GM19351 (cell line): ENCODE results near the gene ARHGAP32.
"Not testable (repeated sequence)": the region's sequence is repeated elsewhere in the genome, so short reads cannot be mapped to it uniquely, and the experiment has no call there.

Source experiments
- ATAC-seq: cut with Tn5 transposase; IDR thresholded peaks from one replicate; pipeline ENCODE4 v1.9.1; 2021; ENCODE audit warnings: mild to moderate bottlenecking, moderate library complexity; ENCODE audit not compliant: unreplicated experiment

The ARHGAP32 gene

DNA sequence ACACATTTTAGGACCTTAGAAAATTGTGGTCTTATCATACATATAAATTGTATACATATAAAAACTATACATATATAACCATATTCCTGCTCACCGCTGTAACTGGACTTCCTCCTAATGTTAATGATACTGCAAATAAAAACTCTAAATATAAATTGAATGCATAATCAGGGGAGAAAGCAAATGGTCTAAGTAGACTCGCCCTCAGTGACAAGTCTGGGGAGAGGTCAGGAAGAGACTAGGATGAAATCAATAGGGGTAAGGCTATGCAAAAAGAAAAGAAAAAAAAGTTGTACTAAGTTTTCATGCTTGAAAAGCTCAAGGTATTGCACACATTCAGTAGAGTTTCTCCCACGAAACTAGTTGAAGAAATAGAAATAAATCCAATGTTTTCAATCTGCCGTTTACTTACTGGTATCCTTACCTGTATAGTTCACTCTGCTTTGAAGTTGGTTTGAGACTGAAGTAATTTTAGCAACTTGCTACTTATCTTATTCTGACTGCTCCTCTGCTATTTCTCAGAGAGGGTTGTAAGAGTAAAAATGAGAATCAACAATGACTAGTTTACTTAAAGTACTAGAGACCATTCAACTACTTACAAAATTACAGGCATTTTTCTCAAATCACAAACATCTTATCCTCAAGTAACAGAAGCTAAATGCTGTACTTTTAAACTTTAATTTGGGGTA, 12.2 kb upstream of the ARHGAP32 start:
- ATAC-seq = no peak

DNA sequence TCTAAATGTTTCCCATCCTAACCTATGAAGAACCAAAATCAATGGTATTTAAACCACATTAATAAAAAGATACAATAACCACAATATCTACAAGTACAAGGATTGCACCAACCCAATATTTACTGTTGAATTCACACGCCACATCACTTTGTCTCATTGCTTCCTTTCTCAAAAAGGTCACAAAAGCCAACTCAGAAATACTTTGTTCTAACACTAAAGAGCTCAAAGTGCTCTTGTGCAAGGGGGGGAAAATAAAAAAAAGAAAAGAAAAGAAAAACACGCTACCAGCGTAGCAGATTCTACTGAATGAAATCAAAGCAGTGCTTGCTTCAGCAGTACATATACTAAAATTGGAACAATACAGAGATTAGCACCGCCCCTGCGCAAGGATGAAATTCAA, 10.5 kb upstream of the ARHGAP32 start:
- no peak for ATAC-seq

DNA sequence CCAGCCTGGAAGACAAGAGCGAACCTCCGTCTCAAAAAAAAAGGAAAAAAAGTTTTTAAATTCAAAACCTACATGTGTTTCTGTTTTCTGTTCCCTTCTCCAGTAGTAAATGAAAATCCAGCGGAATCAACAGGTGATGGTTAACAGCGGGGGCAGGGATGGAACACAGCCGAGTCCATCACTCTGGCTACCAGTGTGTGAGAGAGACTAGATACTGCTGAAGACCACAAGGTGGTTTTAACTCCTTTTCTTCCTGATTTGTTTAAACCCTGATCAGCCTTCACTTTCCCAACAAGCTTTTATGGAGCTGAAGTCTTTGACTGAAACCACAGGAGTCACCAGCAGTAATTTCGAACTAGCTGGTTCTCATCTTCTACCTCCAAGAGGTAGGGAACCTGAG, 3.6 kb upstream of the ARHGAP32 start:
- ATAC-seq = no peak

DNA sequence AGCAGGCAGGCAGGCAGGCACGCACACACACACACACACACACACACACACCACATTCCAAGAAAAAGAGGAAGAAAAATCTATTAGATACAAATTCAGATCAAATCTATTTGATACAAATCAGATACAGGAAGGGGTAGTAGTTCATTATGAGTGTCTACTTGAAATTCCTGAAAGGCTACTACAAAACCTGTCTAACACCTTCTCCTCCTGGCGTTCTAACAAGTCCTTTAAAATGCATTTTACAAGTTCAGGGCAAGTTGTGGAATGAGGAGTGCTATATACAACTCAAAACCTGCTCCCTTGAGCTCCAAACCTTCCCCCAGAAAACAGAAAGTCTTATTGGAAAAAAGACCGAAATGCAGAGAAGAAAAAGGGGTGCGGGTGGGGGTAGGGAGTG, 476 bp downstream of the ARHGAP32 start:
- no peak for ATAC-seq

DNA sequence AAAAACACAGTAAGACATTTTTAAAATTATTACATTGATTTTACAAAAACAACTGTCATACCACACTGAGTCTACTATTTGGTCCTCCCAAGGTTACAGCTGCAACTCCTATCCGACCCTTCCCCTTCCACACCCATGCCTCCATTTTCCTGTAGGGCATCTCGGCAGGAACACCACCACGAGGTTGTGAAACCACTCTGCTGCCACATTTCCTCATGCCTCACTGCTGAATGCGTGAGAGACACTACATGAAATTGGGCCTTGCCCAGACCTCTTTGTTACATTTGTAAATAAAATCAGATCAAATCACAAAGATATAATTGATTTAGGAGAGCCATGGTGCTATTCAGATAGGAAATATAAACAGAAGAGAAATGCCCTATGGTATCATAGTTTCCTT, 2.0 kb downstream of the ARHGAP32 start:
- no peak for ATAC-seq

DNA sequence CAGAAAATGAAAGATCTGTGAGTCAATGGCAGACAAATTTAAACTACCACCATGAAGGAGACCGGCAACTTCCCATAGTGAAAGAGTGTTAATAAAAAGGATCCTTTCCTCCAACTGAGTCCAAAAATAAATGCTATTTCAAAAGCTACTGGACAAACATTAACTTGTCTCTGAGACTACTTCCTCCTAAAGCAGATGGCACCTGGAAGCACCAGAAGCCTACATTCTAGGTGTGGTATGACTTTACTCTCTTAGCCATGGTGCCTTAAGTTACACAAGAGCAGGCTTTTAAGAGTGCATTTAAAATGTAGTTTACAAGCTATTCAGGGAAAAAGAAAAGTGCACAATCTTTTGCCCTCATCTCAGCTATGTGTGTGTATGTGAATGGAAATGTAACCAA, 2.5 kb downstream of the ARHGAP32 start:
- ATAC-seq = no peak

DNA sequence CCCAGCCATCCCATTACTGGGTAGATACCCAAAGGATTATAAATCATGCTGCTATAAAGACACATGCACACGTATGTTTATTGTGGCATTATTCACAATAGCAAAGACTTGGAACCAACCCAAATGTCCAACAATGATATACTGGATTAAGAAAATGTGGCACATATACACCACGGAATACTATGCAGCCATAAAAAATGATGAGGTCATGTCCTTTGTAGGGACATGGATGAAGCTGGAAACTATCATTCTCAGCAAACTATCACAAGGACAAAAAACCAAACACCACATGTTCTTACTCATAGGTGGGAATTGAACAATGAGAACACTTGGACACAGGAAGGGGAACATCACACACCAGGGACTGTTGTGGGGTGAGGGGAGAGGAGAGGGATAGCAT, 7.0 kb downstream of the ARHGAP32 start:
- ATAC-seq = not testable (repeated sequence)

DNA sequence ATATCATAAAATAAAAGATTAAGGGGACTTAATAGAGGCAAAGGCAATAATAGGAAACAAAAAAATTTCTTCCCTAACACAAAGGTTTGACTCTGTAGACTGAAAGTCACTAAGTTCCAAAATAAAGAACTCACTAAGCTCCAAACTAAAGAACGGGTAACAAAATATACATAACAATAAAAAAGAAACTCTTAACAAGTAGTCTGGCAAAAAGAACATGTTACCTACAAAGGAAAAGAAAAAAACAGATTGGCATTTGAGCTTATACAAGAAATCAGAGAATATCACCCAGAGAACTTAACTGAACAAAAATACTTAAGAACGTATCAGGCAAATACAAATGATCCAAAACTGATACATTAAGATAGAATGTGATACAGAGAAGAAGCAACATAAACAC, 7.5 kb downstream of the ARHGAP32 start:
- ATAC-seq = no peak

DNA sequence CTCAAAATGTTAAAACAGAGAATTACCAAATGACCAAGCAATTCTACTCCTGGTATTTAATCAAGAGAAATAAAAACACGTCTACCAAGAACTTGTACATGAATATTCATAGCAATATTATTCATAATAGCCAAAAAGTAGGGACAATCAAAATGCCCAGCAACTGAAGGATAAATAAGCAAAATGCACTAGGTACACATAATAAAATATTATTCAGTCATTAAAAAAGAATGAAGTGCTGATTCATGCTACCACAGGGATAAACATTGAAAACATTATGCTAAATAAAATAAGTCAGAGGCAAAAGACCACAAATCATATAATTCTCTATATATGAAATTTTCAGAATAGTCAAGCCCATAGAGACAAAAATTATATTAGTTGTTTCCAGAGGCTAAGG, 24.8 kb downstream of the ARHGAP32 start:
- ATAC-seq = no peak

DNA sequence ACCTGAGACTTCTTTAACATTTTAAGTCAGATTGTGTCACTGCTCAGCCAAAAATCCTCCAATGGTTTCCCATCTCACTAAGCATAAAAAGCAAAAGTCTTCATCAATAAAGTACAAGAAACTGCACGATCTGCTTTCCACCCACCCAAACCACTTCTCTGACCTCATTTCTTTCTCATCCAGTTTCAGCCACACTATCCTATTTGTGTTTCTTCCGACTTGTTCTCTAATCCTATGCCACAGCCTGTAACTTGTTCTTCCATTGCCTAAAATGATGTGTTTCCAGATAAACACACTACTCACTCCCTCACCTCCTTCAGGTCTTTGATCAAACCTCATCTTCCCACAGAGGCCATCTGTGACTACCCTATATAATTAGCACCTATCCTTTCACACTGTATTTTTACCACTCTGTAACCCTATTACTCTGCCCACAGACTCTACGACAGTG, 28.4 kb downstream of the ARHGAP32 start:
- ATAC-seq = no peak

DNA sequence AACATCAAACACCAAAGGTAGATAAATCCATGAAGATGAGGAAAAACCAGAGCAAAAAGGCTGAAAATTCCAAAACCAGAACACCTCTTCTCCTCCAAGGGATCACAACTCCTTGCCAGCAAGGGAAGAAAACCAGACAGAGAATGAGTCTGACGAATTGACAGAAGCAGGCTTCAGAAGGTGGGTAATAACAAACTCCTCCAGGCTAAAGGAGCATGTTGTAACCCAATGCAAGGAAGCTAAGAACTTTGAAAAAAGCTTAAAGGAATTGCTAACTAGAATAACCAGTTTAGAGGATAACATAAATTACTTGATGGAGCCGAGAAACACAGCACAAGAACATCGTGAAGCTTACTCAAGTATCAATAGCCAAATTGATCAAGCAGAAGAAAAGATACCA, 35.0 kb downstream of the ARHGAP32 start:
- ATAC-seq = not testable (repeated sequence)

DNA sequence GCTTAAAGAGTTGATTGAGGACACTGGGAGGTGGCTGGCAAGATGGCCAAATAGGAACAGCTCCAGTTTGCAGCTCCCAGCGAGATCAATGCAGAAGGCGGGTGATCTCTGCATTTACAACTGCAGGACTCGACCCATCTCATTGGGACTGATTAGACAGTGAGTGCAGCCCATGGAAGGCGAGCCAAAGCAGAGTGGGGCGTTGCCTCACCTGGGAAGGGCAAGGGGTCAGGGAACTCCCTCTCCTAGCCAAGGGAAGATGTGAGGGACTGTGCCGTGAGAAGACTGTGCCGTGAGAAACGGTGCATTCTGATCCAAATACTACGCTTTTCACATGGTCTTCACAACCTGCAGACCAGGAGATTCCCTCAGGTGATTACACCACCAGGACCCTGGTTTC, 36.4 kb downstream of the ARHGAP32 start:
- no peak for ATAC-seq

DNA sequence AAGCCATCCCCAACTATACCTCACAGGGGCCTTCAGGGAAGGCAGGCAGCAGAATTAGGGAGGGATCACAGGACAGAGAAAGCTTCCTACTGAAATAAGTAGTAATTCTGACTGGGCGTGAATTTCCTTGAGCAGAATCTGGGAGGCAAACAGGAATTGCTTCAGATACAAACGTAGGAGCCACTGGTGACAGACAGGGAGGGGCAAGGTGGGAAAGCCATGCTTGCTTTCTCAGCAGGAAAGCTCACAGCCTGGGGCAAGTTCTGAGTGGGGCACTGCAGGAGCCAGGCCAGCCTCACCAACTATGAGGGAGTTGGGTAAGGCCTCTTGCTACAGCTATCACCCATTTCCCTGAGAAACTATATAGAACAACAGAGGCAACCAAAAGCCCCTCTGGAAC, 43.6 kb downstream of the ARHGAP32 start:
- ATAC-seq = no peak

DNA sequence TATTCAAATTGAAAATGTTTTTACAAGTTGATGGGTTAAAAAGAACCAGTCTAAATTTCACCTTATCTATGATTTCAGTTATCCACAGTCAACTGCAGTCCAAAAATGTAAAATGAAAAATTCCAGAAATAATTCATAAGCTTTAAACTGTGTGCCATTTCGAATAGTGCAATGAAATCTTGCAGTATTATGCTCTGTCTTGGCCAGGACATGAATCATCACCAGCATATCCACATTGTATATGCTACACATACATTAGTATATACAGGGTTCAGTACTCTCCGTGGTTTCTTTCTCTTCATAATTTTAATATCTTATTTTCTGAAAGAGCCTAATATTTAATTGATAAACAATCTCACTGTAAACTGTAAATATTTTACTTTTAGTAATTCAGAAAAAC, 45.9 kb downstream of the ARHGAP32 start:
- no peak for ATAC-seq

DNA sequence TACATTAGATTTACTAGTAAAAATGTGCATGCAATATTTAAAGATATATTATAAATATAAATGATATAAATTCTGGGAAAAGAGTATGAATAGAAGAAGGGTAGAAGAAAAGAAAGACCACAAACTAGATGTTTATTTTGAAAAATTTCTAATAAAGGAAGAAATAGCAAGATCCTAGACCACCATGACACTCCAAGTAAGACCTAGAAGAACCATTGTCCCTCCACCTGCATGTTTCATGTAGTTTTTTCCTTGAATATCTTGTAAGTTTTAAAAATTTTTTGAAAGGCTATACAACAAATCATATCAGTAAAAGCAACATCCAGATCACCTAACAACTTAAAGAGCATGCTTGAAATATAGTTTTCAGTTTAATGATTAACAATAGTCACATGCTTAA, 46.8 kb downstream of the ARHGAP32 start:
- ATAC-seq = no peak

DNA sequence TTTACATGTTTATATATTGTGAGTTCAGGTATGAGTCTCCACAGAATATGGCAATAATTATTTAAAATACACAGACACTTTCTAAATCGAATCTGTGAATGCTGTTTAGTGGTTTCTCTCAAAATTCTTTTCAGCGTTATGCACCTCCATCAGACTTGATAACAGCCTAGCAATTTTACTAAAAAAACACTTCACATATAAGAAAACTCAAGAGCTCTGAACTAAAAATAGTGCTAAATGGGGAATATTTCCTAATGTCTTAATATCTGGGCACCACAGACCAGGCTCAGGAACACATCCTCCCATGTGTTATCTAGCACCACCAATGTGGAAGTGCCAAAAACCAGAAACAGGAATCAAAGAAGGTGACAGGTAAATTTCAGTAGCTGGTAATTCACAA, 47.9 kb downstream of the ARHGAP32 start:
- ATAC-seq = no peak

DNA sequence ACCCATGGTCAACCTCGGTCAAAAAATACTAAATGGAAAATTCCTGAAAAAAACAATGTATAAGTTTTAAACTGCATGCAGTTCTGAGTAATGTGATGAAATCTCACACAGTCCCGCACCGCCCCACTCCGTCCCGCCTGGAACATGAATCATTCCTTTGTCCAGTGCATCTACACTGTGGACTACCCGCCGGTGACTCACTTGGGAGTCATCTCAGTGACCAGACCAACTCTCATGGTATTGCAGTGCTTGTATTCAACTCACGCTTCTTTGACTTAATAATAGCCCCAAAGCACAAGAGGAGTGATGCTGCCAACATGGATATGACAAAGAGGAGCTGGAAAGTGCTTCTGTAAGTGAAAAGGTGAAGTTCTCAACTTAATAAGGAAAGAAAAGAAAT, 48.8 kb downstream of the ARHGAP32 start:
- ATAC-seq = no peak

DNA sequence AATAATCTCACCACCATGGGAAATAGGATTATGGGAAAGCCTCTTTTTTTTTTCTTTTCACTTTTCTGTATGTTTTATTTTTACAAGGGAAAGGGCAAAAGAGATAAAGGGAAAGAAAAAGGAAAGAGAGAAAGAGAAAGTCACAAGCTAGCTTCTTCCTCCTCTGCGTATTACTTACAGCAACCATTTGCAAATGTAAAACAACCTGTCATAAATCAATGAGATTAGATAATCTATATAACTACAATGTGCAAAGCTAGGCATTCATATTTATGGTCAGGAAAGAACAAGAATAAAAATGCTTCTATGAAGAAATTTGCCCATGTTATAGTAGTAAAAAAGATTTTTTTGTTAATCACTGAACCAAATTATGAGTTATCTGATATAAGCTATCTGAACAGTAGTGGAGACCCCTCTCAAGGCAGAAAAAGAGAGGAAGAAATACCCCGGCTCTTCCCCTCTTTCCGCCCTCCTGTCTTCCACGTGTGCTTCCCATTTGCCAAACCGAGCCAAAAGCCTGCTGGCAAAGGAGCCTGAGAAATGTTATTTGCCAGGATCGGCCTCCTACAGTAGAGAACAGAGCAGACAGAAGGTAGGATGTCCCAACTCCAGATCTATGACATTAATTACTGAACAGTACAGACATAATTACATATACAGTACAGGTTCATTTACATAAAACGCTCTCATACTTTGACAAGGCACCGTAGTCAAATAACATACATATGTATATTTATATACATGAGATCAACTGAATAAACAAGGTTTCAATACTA, 50.2 kb downstream of the ARHGAP32 start:
- ATAC-seq = no peak

DNA sequence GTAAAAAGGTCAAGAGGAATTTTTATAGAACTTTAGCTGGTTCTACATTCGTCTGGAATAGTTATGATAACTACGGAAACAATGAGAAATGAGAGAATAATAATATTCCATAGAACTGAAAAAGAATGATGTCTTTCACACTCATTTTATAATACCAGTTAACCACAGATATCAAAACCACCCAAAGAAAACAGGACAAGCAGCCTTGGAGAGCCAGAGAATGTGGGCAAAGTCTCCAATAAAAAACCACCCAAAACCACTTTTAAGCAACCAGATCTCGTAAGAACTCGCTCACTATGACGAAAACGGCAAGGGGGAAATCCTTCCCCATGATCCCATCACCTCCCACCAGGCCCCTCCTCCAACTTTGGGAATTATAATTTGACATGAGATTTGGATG, 60.8 kb downstream of the ARHGAP32 start:
- ATAC-seq = no peak

DNA sequence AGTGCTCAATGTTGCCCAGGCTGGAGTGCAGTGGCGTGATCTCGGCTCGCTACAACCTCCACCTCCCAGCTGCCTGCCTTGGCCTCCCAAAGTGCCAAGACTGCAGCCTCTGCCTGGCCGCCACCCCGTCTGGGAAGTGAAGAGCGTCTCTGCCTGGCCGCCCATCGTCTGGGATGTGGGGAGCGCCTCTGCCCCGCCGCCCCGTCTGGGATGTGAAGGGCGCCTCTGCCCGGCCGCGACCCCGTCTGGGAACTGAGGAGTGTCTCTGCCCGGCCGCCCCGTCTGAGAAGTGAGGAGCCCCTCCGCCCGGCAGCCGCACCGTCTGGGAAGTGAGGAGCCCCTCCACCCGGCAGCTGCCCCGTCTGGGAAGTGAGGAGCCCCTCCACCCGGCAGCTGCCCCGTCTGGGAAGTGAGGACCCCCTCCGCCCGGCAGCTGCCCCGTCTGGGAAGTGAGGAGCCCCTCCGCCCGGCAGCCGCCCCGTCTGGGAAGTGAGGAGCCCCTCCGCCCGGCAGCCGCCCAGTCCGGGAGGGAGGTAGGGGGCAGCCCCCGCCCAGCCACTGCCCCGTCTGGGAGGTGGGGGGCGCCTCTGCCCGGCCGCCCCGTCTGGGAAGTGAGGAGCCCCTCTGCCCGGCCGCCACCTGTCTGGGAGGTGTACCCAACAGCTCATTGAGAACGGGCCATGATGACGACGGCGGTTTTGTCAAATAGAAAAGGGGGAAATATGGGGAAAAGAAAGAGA, 63.1 kb downstream of the ARHGAP32 start:
- ATAC-seq = not testable (repeated sequence)

DNA sequence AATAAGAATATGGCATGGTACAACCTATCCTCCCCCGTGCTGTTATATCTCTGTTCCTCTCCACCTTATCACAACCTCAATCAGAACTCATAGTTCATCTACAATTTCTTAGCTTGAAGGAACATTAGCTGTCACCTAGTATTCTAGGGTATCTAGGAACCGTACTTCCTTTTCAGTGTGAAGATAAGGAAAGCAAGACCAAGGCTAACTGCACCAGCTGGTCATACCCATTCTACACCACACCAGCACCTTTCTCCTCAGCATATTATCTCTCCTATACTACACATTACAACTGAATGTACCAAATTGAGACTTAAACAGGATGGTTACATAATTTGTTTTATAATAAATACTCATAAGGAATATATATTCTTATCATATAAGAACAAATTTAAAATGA, 73.1 kb downstream of the ARHGAP32 start:
- ATAC-seq = no peak
